Bronchial epithelial cell (primary cell): ENCODE measurements around the gene CD244. TPM values are rescaled to one million over a fixed set of nuclear protein-coding genes. Genes with fewer than 3 reads are reported as not detected.
"Not testable (repeated sequence)": the region's sequence is repeated elsewhere in the genome, so short reads cannot be mapped to it uniquely, and the experiment has no call there.

ENCODE experiments used
- DNase-seq: peaks from one replicate; pipeline ENCODE4 v3.0.0-alpha.2; 2010; ENCODE audit warnings: low read depth
- FAIRE-seq: peaks from 2 replicates; lab custom pipeline; 2011; peaks lifted over from hg19 to GRCh38; lab: Jason Lieb, UNC
- H3K27me3 ChIP-seq: 2 replicates; pipeline ENCODE4 v1.5.1; 2011; ENCODE audit warnings: low read length; ENCODE audit not compliant: control insufficient read depth, insufficient read depth
- H3K36me3 ChIP-seq: 2 replicates; pipeline ENCODE4 v1.5.1; 2011; ENCODE audit warnings: low read length; ENCODE audit not compliant: control insufficient read depth, insufficient read depth
- H3K4me3 ChIP-seq: 2 replicates; pipeline ENCODE4 v1.5.1; 2011; ENCODE audit warnings: mild to moderate bottlenecking, low read depth, low read length, control low read depth
- CTCF ChIP-seq: IDR thresholded peaks from 2 replicates; pipeline ENCODE4 v1.5.1; 2011; ENCODE audit warnings: mild to moderate bottlenecking, moderate library complexity, low read length, control low read depth, inconsistent platforms; ENCODE audit not compliant: insufficient read depth, severe bottlenecking
- total RNA-seq: library from RNA; depleted of rRNA; stranded (reverse); fragments of >200 nt; gene quantifications from 2 replicates; pipeline ENCODE4 v1.2.1, GENCODE V29; 2014

The CD244 gene
- total RNA-seq, 1 donor from 2014 or later, result under 0.01 TPM

DNA sequence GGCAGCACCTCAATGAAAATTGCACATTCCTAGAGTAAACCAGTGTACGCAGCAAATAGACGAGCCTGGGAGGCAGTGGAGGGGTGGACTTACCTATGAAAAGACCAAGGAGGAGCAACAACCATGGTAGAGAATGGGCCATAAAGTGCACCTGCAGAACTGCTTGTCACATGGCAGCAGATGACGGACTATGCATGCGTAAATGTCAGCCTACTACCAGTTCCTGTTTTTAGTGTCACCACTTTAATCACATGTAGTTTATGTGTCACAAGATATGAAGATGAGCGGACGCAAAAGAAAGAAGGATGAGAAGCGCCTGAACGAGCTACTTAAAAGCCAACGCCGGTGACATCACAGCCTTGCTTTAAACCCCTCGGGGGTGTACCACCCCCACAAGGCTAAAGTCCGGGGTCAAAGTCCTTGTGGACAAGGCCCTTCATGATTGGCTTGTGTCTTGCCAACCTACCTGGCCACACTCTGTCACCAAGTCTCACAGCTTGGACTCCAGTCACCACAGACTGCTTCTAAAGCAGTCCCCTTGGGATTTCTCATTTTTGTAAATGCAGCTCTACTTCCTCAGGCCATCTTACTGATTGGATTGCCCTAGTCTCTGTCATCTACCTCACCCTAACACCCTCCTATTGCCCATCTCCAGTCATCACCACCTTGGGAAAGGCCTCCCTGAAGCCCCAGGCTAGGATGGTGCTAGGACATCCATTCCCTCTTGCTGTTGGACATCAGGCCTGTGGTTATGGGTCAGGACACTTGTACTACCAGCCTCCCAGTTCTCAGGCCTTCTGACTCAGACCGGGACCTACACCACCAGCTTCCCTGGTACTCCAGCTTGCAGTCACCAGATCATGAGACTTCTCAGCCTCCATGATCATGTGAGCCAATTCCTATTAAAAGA, 72.7 kb downstream of the CD244 start:
- DNase-seq, result no peak
- no peak for FAIRE-seq
- Histone ChIP-seq H3K27me3 (no peaks in the 10 kb centered on the region), H3K36me3 (no peaks in the 10 kb centered on the region), H3K4me3 (no peak overlapping the region)
- TF ChIP-seq CTCF, result no peak

DNA sequence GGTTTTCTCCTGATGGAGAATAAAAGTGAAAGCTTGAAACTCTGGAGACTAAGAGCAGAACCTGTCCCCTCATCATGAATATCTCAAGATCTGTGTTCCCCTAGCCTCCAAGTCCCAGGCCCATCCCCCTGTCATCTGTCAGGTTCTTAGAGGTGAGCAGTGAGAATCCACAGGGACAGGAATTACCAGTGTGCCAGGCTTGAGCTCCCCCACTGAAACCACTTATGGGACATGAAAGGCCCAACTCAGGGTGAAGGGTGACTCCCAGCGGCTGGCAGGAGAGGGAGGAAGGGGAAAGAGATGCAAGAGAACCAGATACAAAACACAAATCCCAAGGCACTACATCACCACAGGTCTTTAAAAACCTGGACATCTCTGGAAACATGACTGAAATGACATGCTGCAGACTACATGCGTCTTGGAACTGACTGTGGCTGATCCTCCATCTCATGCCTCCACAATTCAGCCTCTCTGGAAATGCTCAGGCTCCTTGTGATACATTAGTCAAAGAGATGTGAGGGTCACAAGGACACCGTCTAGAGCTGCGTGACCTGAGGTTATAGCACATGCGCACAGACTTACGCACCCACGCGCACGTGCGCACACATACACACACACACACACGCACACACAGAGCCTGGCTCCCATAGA, 73.5 kb downstream of the CD244 start:
- Histone ChIP-seq H3K27me3 (no peaks in the 10 kb centered on the region), H3K4me3 (no peak overlapping the region), H3K36me3 (no peaks in the 10 kb centered on the region)
- TF ChIP-seq CTCF, result no peak
- DNase-seq (no peak), FAIRE-seq (peak; percentile 47)

DNA sequence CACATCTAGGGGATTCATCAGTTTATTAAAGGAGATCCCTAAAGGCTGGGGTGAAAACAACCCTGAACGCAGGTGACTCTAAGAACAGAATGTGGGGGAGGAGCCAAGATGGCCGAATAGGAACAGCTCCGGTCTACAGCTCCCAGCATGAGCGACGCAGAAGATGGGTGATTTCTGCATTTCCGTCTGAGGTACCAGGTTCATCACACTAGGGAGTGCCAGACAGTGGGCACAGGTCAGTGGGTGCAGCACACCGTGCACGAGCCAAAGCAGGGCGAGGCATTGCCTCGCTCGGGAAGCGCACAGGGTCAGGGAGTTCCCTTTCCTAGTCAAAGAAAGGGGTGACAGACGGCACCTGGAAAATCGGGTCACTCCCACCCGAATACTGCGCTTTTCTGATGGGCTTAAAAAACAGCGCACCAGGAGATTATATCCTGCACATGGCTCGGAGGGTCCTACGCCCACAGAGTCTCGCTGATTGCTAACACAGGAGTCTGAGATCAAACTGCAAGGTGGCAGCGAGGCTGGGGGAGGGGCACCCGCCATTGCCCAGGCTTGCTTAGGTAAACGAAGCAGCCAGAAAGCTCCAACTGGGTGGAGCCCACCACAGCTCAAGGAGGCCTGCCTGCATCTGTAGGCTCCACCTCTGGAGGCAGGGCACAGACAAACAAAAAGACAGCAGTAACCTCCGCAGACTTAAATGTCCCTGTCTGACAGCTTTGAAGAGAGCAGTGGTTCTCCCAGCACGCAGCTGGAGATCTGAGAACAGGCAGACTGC, 79.5 kb downstream of the CD244 start:
- not testable (repeated sequence) for H3K27me3 ChIP-seq, DNase-seq, H3K4me3 ChIP-seq, FAIRE-seq, H3K36me3 ChIP-seq

GRCh38 chr1:160781914-160782689, 80.6 kb downstream of the CD244 start:
- H3K36me3 ChIP-seq, result no peaks in the 10 kb centered on the region
- no peaks in the 10 kb centered on the region for H3K27me3 ChIP-seq
- TF ChIP-seq CTCF, result no peak
- H3K4me3 ChIP-seq, result no peak overlapping the region
- no peak for DNase-seq
- FAIRE-seq, result no peak

DNA sequence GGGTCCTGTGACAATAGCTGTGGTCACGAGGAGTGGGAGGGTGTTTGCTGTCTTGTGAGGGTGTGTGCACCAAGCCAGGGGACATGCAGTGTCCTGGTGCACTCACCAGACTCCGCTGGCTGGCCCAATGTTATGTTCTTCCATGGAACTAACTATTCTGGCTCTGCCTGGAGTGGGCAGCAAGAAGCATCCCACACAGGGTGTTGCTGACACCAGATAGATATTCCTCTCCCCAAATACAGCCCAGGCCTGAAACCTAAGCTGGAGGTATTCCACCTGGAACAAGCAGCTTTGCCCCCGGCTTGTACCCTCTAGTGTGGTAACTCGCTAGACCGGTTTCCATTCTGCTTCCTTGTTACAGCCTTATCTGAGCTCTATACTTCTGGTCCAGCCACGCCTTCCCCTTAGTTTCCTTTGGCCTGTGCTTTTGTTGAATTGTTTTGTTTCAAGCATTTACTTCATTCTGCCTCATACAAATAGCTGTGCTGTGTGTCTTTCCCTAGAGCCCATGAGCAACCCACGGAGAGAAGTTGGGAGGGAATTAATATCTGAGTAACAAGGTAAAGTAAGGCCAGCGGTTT, 81.4 kb downstream of the CD244 start:
- FAIRE-seq (no peak), DNase-seq (peak; percentile 84)
- no peak overlapping the region for H3K4me3 ChIP-seq
- no peaks in the 10 kb centered on the region for H3K36me3 ChIP-seq
- no peaks in the 10 kb centered on the region for H3K27me3 ChIP-seq
- no peak for TF ChIP-seq CTCF
